GM19455 (cell line): Measurements from ENCODE around the gene CFAP97.
"Not testable (repeated sequence)": the region's sequence is repeated elsewhere in the genome, so short reads cannot be mapped to it uniquely, and the experiment has no call there.

ENCODE experiments used
- ATAC-seq: cut with Tn5 transposase; IDR thresholded peaks from one replicate; pipeline ENCODE4 v1.9.1; 2021; ENCODE audit not compliant: unreplicated experiment

Gene CFAP97

DNA sequence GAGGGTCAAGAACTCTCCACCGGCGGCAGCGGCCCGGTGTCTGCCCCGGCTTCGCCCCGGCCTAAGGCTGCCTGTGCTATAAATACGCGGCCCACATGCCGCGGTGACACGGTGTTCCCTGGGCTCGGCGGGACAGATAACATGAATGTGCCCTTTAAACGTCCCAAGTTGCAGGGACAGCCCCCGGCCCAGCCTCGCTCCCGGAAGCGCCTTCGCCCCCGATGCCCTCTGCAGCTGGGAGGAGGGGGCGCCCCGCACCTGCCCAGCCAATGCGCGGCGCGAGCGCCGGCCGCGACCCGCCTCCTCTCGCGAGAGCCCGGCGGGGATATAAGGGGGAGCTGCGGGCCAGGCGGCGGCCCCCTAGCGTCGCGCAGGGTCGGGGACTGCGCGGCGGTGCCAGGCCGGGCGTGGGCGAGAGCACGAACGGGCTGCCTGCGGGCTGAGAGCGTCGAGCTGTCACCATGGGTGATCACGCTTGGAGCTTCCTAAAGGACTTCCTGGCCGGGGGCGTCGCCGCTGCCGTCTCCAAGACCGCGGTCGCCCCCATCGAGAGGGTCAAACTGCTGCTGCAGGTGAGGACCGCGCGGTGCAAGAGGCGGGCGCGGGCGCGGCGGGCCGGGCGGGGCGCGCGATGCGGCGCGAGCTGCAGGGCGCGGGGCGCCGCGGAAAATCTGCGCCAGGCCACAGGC, 60.7 kb downstream of the CFAP97 start, which contains the start of gene SLC25A4:
TSS of gene SLC25A4 (plus strand) at position 355 of the 689 bp plus-strand sequence. CDS start at position 462, 107 bp downstream.
- peak; percentile 93 for ATAC-seq

DNA sequence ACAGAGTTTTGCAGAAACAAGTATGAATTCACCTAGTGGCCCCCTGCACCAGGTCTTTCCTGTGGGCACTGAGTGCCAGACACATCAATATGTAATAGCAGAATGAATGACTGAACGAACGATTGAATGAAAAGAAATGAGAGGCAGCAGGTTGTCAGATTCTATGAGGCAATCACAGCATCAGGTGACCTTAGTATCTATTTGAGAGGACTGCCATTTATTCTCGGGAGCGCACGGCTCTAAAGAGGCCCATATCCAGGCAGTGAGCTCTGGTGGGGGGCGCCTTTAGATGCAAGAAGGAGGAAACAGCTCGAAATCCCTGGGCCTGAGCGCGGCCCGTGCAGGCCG, 61.3 kb downstream of the CFAP97 start:
- no peak for ATAC-seq

DNA sequence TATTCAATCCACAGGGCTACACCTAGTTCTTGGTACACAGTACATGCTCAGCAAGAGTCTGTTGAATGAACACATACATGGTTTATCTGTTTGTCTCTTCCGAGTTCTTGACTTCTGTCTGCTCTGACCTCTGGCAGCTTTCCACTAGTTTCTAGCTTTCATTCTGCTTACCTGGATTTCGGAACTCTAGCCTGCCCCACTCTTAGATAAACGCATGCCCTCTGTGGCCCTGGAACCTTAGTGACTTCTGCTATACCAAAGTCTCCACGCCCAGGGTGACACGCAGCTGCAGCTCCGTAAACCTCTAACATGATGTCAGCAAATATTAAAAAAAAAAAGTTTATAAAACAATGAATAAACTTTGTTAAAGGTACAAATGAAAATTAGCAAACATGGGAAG, 62.0 kb downstream of the CFAP97 start:
- no peak for ATAC-seq

DNA sequence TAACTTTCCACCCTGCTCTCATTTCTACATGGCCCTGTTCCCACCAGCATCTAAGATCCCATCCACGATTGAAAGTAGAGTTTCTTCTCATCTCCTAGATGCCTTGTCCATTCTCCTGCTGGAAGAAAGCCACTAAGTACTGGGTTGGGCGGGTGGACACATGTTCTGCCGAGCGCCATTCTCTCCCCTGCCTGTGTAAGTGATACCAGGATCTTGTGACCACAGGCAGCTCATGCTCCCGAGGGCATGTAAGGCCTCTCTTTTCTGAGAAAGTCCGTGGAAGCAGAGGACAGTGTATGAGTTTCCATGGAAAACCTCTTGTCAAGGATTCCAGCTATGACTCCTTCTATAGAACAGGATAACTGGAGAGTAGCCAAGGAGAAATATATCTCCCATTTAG, 64.1 kb downstream of the CFAP97 start:
- ATAC-seq: no peak

DNA sequence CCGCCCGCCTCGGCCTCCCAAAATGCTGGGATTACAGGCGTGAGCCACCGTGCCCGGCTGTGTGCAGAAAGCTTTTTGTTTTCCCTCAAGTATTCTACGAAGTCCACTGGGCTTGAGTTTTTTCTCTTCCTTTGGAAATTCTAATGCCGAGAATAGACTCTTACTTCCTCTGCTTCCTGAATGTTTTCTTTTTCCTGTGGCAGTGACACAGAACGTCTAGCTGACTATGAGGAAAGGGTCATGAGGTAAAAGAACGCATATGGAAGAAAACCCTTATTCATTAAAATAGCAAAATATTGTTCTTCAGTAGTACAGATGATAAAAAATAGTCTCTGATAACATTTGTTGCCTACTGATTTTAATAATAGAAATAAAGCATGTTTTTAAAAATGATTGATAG, 65.6 kb downstream of the CFAP97 start:
- no peak for ATAC-seq

DNA sequence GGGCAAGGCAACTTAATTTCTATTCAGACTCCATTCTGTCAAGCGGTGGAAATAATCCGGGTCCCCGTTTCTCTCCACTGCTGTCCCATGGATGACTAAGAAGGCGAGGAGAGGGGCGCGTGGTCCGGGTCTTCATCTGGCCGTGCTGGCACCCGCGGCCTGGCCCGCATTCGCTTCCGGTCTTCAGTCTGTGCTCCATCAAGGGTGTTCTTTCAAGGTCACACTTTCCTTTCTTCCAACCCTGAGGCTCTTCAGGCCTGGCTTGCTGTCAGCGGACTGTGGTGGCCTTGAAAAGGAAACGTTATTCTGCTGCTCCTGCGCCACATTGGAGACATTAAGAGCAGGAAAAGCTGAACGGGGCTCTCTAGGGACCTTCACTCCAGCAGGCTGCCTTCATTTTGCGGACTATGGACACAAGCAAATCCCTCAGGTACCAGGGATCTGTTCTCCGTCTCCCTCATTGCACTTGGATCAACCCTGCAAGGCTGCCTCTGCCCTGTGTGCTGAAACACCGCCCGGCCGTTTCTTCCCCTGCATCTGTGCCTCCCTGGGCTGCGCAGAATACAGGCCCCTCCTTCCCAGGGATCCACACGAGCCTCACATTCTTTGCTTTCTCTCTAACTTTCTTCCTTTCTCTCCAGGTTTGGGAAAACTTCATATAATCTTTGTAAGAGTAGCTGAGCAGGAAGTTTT, 66.4 kb downstream of the CFAP97 start:
- no peak for ATAC-seq

DNA sequence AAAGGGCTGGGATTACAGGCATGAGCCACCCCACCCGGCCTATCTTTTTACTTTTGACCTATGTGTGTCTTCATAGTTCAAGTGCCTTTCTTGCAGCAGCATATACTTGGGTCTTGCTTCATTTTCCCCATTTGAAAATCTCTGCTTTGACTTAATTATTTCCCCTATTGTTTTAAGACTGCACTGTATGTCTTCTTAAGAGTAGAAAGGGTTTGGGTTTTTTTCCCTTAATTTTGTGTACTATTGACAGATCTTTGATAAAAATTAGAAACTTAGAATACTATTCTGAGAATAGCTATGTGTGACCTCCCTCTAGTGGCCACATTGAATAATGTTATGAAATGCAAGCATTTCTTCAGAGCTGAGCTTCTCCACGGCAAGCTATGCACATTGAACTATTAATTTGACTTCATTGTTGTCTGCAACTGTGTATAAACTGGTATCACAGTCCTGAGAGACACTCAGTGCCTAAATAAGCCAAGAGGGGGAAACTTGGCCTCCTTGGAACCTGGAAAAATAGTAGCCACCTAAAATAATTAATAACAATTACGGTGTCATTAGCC, 69.4 kb downstream of the CFAP97 start:
- no peak for ATAC-seq

DNA sequence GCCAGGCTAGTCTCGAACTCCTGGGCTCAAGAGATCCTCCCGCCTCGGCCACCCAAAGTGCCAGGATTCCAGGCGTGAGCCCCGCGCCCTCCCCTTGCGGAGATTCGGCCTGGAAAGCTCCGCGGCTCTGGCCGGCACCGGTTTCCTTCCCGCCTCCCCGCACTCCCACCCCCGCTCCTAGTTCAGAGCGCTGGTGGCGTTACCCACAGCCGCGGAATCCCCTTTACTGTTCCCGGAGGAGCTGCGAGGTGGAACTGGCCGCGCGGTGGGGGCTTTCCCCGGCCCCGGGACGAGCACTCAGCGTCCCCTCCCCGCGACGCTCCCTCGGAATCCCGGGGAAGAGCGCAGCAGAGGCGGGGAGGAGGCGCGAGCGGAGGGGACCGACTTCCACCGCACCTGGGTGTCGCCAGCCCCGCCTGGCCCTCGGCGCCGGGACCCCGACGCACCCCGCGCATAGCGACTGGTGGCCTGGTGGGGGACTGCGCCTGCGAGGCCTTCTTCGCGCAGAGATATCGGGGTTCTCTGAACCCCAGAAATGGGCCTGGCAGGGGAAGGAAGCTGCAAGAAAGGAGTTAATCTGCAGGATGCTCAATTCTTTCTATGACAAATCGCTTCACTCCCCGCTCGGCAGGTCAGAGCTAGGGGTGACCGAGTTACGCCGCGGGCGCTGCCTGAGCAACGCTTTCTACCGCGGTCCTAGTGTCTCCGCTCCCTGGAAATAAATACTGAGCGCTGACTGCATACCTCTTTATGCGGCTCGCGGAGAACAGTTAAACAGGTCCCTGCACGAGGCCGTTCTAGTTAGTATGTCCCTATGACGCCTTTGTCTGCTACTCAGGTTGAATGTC, 75.3 kb downstream of the CFAP97 start:
- ATAC-seq: no peak

DNA sequence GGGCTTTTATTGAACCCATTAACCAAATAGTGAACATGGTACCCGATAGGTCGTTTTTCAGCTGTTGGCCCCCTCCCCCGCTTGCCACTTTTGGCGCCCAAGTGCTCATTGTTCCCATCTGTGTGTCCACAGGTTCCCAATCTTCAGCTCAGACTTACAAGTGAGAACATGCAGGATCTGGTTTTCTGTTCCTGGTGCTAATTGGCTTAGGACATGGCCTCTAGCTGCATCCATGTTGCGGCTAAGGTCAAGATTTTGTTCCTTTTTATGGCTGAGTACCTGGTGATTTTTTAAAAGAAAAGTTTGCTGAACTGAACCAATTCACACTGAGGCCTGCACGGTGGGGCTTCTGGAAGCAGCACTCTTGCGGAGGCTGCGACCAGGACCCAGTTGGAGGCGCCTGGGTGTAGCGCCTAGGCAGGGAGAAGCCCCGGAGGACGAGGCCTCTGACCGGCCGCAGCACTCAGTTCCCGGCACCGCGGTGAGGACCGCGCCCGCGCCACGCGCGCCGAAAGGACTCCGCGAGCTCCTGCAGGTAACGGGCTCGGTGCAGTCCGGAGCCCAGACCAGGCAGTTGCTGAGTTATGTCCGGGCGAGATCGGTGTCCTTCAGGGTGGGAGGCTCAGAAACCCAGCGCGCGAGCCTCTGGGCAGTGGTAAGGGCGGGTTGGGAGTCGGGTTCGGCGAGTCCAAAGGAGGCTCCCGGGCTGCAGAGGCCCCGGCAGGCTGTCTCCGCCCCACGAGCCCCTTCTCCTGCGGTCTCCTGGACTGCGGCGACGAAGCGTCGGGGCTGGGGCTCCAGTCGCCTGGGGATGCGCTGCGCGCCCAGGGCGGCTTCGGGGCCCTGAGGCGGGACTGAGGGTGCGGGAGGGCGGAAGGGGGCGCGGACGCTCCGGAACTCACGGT, 76.5 kb downstream of the CFAP97 start:
- ATAC-seq: no peak

DNA sequence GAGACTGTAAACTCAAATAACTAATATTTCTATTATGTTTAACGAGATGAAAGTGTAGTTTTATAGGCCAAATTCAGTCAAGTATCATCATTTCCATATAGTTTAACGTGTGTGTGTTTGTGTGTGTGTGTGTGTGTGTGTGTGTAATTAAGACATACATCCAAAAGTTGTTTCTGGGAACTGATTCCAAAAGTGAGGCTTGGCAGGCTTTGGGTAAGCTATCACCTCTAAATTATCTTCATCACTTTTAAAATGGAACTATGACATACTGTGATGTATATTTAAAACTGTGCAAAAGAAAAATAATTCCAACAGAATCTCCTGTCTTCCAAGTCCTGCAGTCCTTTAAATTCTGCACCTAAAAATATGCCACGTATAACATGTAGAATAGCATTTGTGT, 79.8 kb downstream of the CFAP97 start:
- ATAC-seq: no peak

DNA sequence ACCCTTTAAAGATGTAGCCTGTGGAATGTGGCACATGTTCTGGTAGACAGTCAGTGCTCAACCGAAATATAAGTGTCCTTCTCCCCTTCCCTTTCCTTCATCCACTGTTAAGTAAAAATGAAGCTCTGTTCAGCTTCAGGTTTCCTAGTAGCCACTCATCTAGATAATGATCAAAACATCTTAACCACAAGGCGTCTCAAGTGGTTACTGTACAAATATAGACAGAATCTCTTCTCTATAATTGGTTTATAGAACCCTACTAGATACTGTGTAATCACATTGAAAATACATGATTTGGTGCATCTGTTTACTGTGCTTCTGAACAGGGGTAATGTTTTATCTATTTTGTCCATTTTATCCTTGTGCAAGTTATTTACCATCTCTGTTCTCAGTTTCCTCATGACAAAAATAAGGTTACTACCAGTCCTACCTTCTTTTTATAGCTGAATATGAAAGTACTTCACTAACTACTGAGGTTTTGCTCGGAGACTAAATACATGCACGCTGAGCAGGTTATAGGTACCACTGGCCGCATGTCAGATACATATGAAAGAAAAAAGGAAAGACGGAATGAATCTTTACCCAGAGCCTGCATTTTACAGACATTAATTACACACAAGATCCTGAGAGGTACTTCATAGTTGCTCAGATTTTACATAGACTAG, 81.0 kb downstream of the CFAP97 start:
- ATAC-seq: peak; percentile 81

DNA sequence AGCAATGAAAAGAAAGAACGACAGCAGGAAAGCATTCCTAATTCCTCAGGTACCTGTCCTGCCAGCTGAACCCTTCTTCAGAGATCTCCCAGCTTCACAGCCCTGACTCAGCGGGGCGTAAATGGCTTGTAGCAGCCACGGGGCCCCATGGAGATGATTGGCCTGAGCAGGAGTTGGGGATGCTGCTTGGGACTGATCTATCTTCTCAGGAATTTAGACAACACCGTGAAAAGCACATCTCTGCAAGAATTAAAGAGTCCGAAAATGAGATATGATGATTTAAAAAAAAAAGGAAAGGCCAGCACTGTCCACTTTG, 83.2 kb downstream of the CFAP97 start:
- ATAC-seq: no peak

DNA sequence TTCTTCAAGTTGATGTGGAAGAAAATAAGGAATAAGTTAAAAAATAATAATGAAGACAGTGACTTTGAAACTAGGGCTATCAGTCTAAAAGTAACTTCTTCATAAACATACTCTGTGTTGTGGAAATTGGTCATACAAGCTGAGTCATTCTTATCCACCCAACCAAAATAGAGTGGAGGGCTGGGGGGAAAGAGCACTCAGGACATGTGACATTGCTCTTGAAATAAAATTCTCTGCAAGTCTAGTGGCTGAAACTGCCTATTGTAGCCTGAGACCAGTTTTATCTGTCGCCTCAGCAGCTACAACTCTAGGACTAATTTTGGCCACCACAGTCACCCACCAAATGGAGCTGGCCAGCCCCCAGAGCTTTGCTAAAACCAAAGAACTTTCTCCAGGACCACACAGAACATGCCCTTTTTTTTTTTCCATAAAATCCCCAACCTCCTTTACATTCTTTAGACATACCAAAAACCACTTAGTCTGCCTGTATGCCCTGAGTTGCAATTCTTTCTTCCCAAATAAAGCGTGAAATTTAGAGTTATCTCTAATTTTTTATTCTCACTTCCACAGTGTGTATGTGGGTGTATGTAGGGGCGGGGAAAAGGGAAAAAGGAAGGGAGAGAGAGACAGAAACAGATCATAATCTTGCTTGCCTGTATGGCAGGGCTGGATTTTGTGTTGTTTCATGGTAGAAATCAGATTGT, 83.7 kb downstream of the CFAP97 start:
- no peak for ATAC-seq

DNA sequence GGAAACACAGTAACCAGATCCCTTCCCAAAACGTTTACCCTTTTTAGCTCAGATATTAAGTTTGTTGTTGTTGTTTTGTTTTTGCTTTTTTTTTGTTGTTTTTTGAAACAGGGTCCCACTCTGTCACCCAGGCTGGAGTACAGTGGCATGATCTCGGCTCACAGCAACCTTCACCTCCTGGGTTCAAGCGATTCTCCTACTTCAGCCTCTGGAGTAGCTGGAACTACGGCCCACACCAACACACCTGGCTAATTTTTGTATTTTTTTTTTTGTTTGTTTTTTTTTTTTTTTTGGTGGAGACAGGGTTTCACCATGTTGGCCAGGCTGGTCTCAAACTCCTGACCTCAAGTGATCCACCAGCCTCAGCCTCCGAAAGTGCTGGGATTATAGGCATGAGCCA, 84.3 kb downstream of the CFAP97 start:
- not testable (repeated sequence) for ATAC-seq

DNA sequence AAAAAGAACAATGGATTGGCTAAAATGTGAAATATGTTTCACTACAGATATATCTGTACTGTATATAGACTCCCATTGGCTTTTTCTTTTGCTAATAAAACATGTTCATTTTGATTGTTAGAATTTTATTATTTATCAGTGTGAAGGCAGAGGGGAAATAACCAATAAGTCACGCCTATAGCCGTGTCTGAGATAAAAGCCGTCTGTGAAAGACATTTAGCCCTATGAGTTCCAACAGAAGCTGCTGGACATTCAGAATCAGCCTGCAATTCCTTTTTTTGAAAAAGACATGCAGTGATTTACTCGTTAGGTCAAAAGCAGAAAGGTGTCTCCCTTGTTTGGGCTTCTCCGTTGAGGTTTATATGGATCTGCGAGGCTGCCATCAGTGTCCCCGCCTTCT, 84.9 kb downstream of the CFAP97 start:
- ATAC-seq: no peak

DNA sequence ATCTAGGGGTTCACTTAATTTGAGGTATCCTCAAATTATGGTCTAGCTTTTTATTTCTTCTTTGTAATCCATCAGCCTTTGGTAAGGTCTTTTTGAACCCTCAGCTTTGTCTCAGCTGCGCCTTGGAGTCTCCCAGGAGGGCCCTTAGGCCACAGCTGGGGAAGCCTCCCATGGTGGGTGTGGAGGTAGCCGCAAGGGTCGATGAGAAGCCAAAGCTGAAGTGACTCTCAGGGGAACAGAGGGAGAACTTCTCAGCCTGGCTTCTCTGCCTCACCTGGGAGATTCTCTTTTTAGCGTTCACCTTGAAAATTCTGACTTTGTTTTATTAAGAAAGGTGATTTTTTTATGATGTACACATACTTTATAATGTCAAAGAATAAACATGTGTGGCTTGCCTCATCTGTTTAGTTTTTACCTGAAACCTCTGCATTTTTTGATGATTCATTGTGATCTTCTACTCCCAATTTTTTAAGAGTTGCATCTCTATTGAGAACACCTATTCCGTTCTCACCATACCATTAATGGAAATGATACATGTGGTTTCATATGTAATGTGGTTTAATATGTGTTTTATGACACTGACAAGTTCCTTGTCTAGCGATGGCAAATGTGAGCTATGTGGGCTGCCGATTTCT, 86.4 kb downstream of the CFAP97 start:
- ATAC-seq: no peak

DNA sequence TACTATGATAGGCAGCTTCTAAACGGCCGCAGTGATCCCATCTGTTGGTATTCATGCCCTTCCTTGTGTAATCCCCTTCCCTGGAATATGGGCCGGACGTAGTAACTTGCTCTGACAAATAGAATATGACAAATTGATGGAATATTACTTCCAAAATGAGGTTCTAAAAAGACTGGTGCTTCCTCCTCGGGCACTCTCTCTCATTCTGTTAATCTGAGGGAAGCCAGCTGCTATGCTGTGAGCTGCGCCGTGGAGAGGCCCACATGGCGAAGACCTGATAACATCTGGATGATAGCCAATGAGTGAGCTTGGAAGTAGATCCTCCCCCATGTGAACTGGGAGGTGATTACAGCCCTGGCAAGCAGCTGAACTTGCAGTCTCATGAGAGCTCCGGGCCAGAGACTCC, 88.0 kb downstream of the CFAP97 start:
- no peak for ATAC-seq

DNA sequence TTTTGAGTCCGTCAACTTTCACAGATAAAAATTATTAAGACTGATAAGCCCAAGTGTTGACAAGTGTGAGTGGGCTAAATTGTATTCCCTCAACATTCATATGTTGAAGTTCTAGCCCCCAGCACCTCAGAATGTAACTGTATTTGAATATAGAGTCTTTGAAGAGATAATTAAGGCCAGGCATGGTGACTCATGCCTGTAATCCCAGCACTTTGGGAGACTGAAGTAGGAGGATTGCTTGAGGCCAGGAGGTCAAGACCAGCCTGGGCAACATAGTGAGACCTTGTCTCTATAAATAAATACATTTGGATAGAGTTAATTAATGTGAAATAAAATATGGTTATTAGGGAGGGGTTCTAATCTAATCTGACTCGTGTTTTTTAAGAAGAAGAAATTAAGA, 90.5 kb downstream of the CFAP97 start:
- ATAC-seq: no peak

DNA sequence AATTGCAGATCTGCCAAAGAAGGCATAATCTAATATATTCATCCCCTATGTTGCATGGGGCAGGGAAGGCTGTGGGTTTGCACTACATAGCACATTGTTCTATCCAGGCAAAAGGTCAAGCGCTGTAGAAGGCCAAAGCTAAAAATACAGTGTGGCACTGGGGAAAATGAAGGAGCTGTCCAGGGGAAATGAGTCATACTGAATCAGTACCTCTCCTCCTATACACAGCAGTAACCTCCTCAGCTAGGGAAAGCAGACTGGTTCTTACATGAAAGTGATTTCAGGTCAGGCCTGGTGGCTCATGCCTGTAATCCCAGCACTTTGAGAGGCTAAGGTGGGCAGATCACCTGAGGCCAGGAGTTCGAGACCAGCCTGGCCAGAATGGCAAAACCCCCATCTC, 91.7 kb downstream of the CFAP97 start:
- no peak for ATAC-seq
